Ammon's horn (tissue), 1 donor: ENCODE data around the gene IMMP2L.
"Not testable (repeated sequence)": the region's sequence is repeated elsewhere in the genome, so short reads cannot be mapped to it uniquely, and the experiment has no call there.

Experiments
- DNase-seq: peaks from one replicate; pipeline ENCODE4 v3.0.0-alpha.2; 2016; ENCODE audit warnings: low spot score

IMMP2L gene

GRCh38 chr7:111508387-111508786 lies 53.9 kb downstream of the IMMP2L start:
- no peak for DNase-seq

GRCh38 chr7:111505422-111505821 lies 56.9 kb downstream of the IMMP2L start:
- not testable (repeated sequence) for DNase-seq

GRCh38 chr7:111501799-111502198 lies 60.5 kb downstream of the IMMP2L start:
- not testable (repeated sequence) for DNase-seq

- peak; percentile 34 for DNase-seq
Observed at GRCh38 chr7:111499027-111499426, 63.3 kb downstream of the IMMP2L start.

- DNase-seq = no peak
Observed at GRCh38 chr7:111498391-111499007, 63.8 kb downstream of the IMMP2L start.

- no peak for DNase-seq
Observed at GRCh38 chr7:111495173-111495810, 67.0 kb downstream of the IMMP2L start.

- no peak for DNase-seq
Observed at GRCh38 chr7:111492234-111492633, 70.1 kb downstream of the IMMP2L start.

GRCh38 chr7:111486472-111487142 lies 75.7 kb downstream of the IMMP2L start:
- peak; percentile 74 for DNase-seq

- DNase-seq = no peak
Observed at GRCh38 chr7:111485701-111486380, 76.5 kb downstream of the IMMP2L start.

GRCh38 chr7:111483078-111483477 lies 79.2 kb downstream of the IMMP2L start:
- no peak for DNase-seq

- DNase-seq = no peak
Observed at GRCh38 chr7:111477462-111478225, 84.6 kb downstream of the IMMP2L start.

GRCh38 chr7:111476586-111477293 lies 85.6 kb downstream of the IMMP2L start:
- no peak for DNase-seq

- no peak for DNase-seq
Observed at GRCh38 chr7:111475959-111476358, 86.3 kb downstream of the IMMP2L start.

GRCh38 chr7:111475419-111475748 lies 86.9 kb downstream of the IMMP2L start:
- no peak for DNase-seq

GRCh38 chr7:111474723-111475418 lies 87.4 kb downstream of the IMMP2L start:
- no peak for DNase-seq

GRCh38 chr7:111473449-111474198 lies 88.7 kb downstream of the IMMP2L start:
- no peak for DNase-seq

- no peak for DNase-seq
Observed at GRCh38 chr7:111470998-111471397, 91.3 kb downstream of the IMMP2L start.

- DNase-seq = not testable (repeated sequence)
Observed at GRCh38 chr7:111469894-111470293, 92.4 kb downstream of the IMMP2L start.

- DNase-seq = not testable (repeated sequence)
Observed at GRCh38 chr7:111465774-111466173, 96.5 kb downstream of the IMMP2L start.

- no peak for DNase-seq
Observed at GRCh38 chr7:111460695-111461094, 101.6 kb downstream of the IMMP2L start.
